PC-9 (cell line): ENCODE measurements around the gene PRXL2B. TPM values are rescaled to one million over a fixed set of nuclear protein-coding genes. Genes with fewer than 3 reads are reported as not detected.

Experiments
- BruUV-seq: library from RNA; stranded (reverse); fragments of 400-500 nt; replicated peaks from 2 replicates; lab custom pipeline; 2021; lab: Mats Ljungman, UMichigan
- CTCF ChIA-PET: fragments of 300-600 bp; sonication (Branson Sonifier 250); formaldehyde crosslinking; loops from one replicate; lab custom pipeline; 2022; ENCODE audit warnings: antibody characterized with exemption; lab: Charles Lee
- POLR2A ChIA-PET: fragments of 300-600 bp; sonication (Branson Sonifier 250); formaldehyde crosslinking; loops from one replicate; lab custom pipeline; 2022; ENCODE audit warnings: antibody characterized with exemption; ENCODE audit not compliant: unreplicated experiment; lab: Charles Lee
- DNase-seq, 2 experiments: peaks; one replicate each; pipeline versions ENCODE4 v3.0.0 to v3.0.0-alpha.2; 2015 to 2022; ENCODE audit warnings: mixed read lengths in 1 of 2
- H2AFZ ChIP-seq: fragments of 200-600 bp; sonication (generic); 2 replicates; pipeline ENCODE4 v1.8.1; 2017; ENCODE audit warnings: antibody characterized with exemption
- H3F3A ChIP-seq: fragments of 200-600 bp; sonication (generic); 2 replicates; pipeline ENCODE4 v1.8.1; 2017; ENCODE audit warnings: antibody characterized with exemption, mild to moderate bottlenecking, low read depth; ENCODE audit not compliant: insufficient read depth
- H3K27ac ChIP-seq: fragments of 200-600 bp; sonication (generic); 2 replicates; pipeline ENCODE4 v1.6.1; 2016; ENCODE audit warnings: mixed run types
- H3K27me3 ChIP-seq: fragments of 200-600 bp; sonication (generic); 2 replicates; pipeline ENCODE4 v1.6.1; 2016; ENCODE audit warnings: low read depth, mixed run types; ENCODE audit not compliant: insufficient read depth
- H3K36me3 ChIP-seq: fragments of 200-600 bp; sonication (generic); 2 replicates; pipeline ENCODE4 v1.6.1; 2016; ENCODE audit warnings: low read depth, mixed run types
- H3K4me1 ChIP-seq: fragments of 200-600 bp; sonication (generic); replicated peaks from 2 replicates; pipeline ENCODE4 v1.6.1; 2016; ENCODE audit warnings: mixed run types; ENCODE audit not compliant: insufficient read depth
- H3K4me2 ChIP-seq: fragments of 200-600 bp; sonication (generic); 2 replicates; pipeline ENCODE4 v1.6.1; 2017; ENCODE audit warnings: mixed run types
- H3K4me3 ChIP-seq: fragments of 200-600 bp; sonication (generic); 2 replicates; pipeline ENCODE4 v1.6.1; 2016; ENCODE audit warnings: mixed run types
- H3K79me2 ChIP-seq: fragments of 200-600 bp; sonication (generic); 2 replicates; pipeline ENCODE4 v1.6.1; 2017; ENCODE audit warnings: low read depth, mixed run types
- H3K9me2 ChIP-seq: fragments of 200-600 bp; sonication (generic); 2 replicates; pipeline ENCODE4 v1.8.1; 2017; ENCODE audit warnings: mild to moderate bottlenecking; ENCODE audit not compliant: insufficient read depth
- H3K9me3 ChIP-seq: fragments of 200-600 bp; sonication (generic); 2 replicates; pipeline ENCODE4 v1.8.1; 2016; ENCODE audit warnings: low read depth; ENCODE audit not compliant: insufficient read depth
- H4K20me1 ChIP-seq: fragments of 200-600 bp; sonication (generic); 2 replicates; pipeline ENCODE4 v1.8.1; 2017; ENCODE audit not compliant: insufficient read depth
- EZH2 ChIP-seq: fragments of 200-600 bp; sonication (generic); IDR thresholded peaks from 2 replicates; pipeline ENCODE4 v1.8.0; 2017; ENCODE audit warnings: antibody characterized with exemption, low read depth
- intact Hi-C: fragments of 100-400 bp; cut with micrococcal nuclease; formaldehyde crosslinking; loops from one replicate; pipeline ENCODE4 v1.10.0; 2022; ENCODE audit not compliant: unreplicated experiment
- total RNA-seq: library from RNA; stranded (reverse); gene quantifications from 2 replicates; pipeline ENCODE4 v1.2.3, GENCODE V29; 2021
- TF ChIP-seq, protein P1 (sequence below): fragments of 200-600 bp; sonication (generic); conservative IDR thresholded peaks from 2 replicates; pipeline ENCODE4 v1.6.1; 2017; ENCODE audit warnings: mixed run types, antibody characterized with exemption, mild to moderate bottlenecking, moderate library complexity

PRXL2B gene
- total RNA-seq, 1 experiment from 2014 or later, result 26.1 TPM

GRCh38 chr1:2604844-2605508 lies 18.4 kb downstream of the PRXL2B start:
- intact Hi-C loops, result no loop called here
- POLR2A ChIA-PET, result no interaction called here
- no peak overlapping the region for H3K4me2 ChIP-seq
- H3K4me1 ChIP-seq, result no peaks in the 10 kb centered on the region
- peaks cover 76% of the 10 kb centered on the region for H3K27me3 ChIP-seq
- H3K79me2 ChIP-seq, result no peaks in the 10 kb centered on the region
- peaks cover 5% of the 10 kb centered on the region; the same call in 1 of the 2 replicates for H3F3A ChIP-seq
- H4K20me1 ChIP-seq, result no peaks in the 10 kb centered on the region
- no peak for TF ChIP-seq EZH2
- TF ChIP-seq, protein P1, sequence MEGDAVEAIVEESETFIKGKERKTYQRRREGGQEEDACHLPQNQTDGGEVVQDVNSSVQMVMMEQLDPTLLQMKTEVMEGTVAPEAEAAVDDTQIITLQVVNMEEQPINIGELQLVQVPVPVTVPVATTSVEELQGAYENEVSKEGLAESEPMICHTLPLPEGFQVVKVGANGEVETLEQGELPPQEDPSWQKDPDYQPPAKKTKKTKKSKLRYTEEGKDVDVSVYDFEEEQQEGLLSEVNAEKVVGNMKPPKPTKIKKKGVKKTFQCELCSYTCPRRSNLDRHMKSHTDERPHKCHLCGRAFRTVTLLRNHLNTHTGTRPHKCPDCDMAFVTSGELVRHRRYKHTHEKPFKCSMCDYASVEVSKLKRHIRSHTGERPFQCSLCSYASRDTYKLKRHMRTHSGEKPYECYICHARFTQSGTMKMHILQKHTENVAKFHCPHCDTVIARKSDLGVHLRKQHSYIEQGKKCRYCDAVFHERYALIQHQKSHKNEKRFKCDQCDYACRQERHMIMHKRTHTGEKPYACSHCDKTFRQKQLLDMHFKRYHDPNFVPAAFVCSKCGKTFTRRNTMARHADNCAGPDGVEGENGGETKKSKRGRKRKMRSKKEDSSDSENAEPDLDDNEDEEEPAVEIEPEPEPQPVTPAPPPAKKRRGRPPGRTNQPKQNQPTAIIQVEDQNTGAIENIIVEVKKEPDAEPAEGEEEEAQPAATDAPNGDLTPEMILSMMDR, result no peak
- DNase-seq, result no peak
- H3K36me3 ChIP-seq, result no peaks in the 10 kb centered on the region
- no peak overlapping the region for H3K4me3 ChIP-seq
- H2AFZ ChIP-seq, result no peak overlapping the region
- H3K9me3 ChIP-seq, result no peaks in the 10 kb centered on the region
- CTCF ChIA-PET, result no interaction called here
- no peaks in the 10 kb centered on the region for H3K9me2 ChIP-seq
- no peak overlapping the region for H3K27ac ChIP-seq
- BruUV-seq, result no TSS peak

- BruUV-seq, result no TSS peak
- no peaks in the 10 kb centered on the region for H3K9me3 ChIP-seq
- no peak overlapping the region for H3K4me3 ChIP-seq
- H3K27ac ChIP-seq, result no peak overlapping the region
- TF ChIP-seq, protein P1, result no peak
- TF ChIP-seq EZH2, result no peak
- peaks cover 7% of the 10 kb centered on the region; the same call in 1 of the 2 replicates for H3F3A ChIP-seq
- no peak overlapping the region for H2AFZ ChIP-seq
- ChIA-PET POLR2A (no interaction called here), CTCF (no interaction called here)
- H3K27me3 ChIP-seq, result peaks cover 76% of the 10 kb centered on the region
- no peak for DNase-seq
- H3K79me2 ChIP-seq, result no peaks in the 10 kb centered on the region
- H3K9me2 ChIP-seq, result no peaks in the 10 kb centered on the region
- intact Hi-C loops, result no loop called here
- H3K36me3 ChIP-seq, result no peaks in the 10 kb centered on the region
- H3K4me1 ChIP-seq, result no peaks in the 10 kb centered on the region
- no peak overlapping the region for H3K4me2 ChIP-seq
- H4K20me1 ChIP-seq, result no peaks in the 10 kb centered on the region
These were observed 19.2 kb downstream of the PRXL2B start for GRCh38 chr1:2605509-2606395.

- H3K4me2 ChIP-seq, result no peak overlapping the region
- DNase-seq, result no peak
- ChIA-PET POLR2A (no interaction called here), CTCF (no interaction called here)
- H3K79me2 ChIP-seq, result no peaks in the 10 kb centered on the region
- no peak overlapping the region for H2AFZ ChIP-seq
- peaks cover 72% of the 10 kb centered on the region for H3K27me3 ChIP-seq
- H3K4me1 ChIP-seq, result no peaks in the 10 kb centered on the region
- H3F3A ChIP-seq, result peaks cover 9% of the 10 kb centered on the region; the same call in 1 of the 2 replicates
- no TSS peak for BruUV-seq
- H4K20me1 ChIP-seq, result no peaks in the 10 kb centered on the region
- no peak for TF ChIP-seq EZH2
- TF ChIP-seq, protein P1, result no peak
- intact Hi-C loops, result no loop called here
- no peaks in the 10 kb centered on the region for H3K36me3 ChIP-seq
- no peaks in the 10 kb centered on the region for H3K9me2 ChIP-seq
- H3K4me3 ChIP-seq, result no peak overlapping the region
- H3K9me3 ChIP-seq, result no peaks in the 10 kb centered on the region
- no peak overlapping the region for H3K27ac ChIP-seq
These were observed 19.9 kb downstream of the PRXL2B start for GRCh38 chr1:2606396-2606880.
